22Rv1 (cell line): ENCODE measurements around the gene MAPK8IP2.

Experiments used
- H3K27ac ChIP-seq: fragments of 450-650 bp; 2 replicates; pipeline ENCODE4 v1.5.1; 2017
- CTCF ChIP-seq: fragments of 450-650 bp; IDR thresholded peaks from 2 replicates; pipeline ENCODE4 v1.5.1; 2017; ENCODE audit warnings: mild to moderate bottlenecking
- ZFX ChIP-seq: fragments of 450-650 bp; IDR thresholded peaks from 2 replicates; pipeline ENCODE4 v1.6.1; 2017; ENCODE audit warnings: antibody characterized with exemption, borderline replicate concordance

MAPK8IP2 gene

GRCh38 chr22:50600538-50600937 is at the start of gene MAPK8IP2:
Gene MAPK8IP2, plus strand, starts transcription at chr22:50600793. Its CDS starts 26 bp downstream, at chr22:50600819.
- H3K27ac ChIP-seq = peak within 1 kb of the TSS; percentile 89

GRCh38 chr22:50551160-50551752 is 49.3 kb upstream of the MAPK8IP2 start:
- no peak overlapping the region for H3K27ac ChIP-seq
- TF ChIP-seq CTCF (no peak), ZFX (no peak)

More at GRCh38 chr22:50600538-50600937, at the start of gene MAPK8IP2:
- TF ChIP-seq CTCF (no peak), ZFX (no peak)

GRCh38 chr22:50553310-50553709 is 47.3 kb upstream of the MAPK8IP2 start:
- no peak overlapping the region for H3K27ac ChIP-seq
- no peak for TF ChIP-seq ZFX
- TF ChIP-seq CTCF = no peak

- H3K27ac ChIP-seq = no peak overlapping the region
- no peak for TF ChIP-seq CTCF
- no peak for TF ChIP-seq ZFX
Measured at GRCh38 chr22:50556703-50557102, 43.9 kb upstream of the MAPK8IP2 start.

GRCh38 chr22:50560034-50560433 is 40.6 kb upstream of the MAPK8IP2 start:
- TF ChIP-seq ZFX = no peak
- no peak for TF ChIP-seq CTCF
- H3K27ac ChIP-seq = no peak overlapping the region

GRCh38 chr22:50561401-50562358 is 38.9 kb upstream of the MAPK8IP2 start:
- TF ChIP-seq ZFX (no peak), CTCF (no peak)
- H3K27ac ChIP-seq = no peak overlapping the region
